GM10248 (cell line): ENCODE results near the gene CEP70.
"Not testable (repeated sequence)": the region's sequence is repeated elsewhere in the genome, so short reads cannot be mapped to it uniquely, and the experiment has no call there.

Source experiments
- CTCF ChIA-PET: fragments of 300-600 bp; sonication (Branson Sonifier 250); formaldehyde crosslinking; extraction: SDS; loops from one replicate; lab custom pipeline; 2021; ENCODE audit warnings: antibody characterized with exemption; lab: Yijun Ruan, JAX
- POLR2A ChIA-PET: fragments of 350-650 bp; sonication (Branson Sonifier 250); formaldehyde crosslinking; extraction: SDS; loops from one replicate; lab custom pipeline; 2020; ENCODE audit warnings: antibody characterized with exemption; lab: Yijun Ruan, JAX
- DNase-seq: peaks from one replicate; pipeline ENCODE4 v3.0.0; 2012; ENCODE audit errors: extremely low spot score
- TF ChIP-seq, protein P1 (sequence below): IDR thresholded peaks from 2 replicates; pipeline ENCODE4 v1.5.1; 2012; ENCODE audit warnings: mild to moderate bottlenecking, low read depth; ENCODE audit errors: extremely low read depth, missing control alignments, control extremely low read depth

Gene CEP70

DNA sequence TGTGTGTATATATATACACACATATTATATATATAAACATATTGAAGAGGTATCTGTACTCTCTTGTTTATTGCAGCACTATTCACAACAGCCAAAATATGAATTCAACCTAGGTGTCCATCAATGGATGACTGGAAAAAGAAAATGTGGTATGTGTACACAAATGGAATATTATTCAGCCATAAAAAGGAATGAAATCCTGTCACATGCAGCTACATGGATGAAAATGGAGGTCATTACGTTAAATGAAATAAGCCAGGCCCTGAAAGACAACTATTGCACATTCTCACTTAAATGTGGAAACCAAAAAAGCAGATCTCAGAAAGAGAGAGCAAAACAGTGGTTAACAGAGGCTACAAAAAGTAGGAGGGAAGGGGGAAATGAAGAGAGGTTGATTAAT lies 49.5 kb downstream of the CEP70 start:
- ChIA-PET POLR2A (no interaction called here), CTCF (no interaction called here)
- DNase-seq, result no peak
- TF ChIP-seq, protein P1, sequence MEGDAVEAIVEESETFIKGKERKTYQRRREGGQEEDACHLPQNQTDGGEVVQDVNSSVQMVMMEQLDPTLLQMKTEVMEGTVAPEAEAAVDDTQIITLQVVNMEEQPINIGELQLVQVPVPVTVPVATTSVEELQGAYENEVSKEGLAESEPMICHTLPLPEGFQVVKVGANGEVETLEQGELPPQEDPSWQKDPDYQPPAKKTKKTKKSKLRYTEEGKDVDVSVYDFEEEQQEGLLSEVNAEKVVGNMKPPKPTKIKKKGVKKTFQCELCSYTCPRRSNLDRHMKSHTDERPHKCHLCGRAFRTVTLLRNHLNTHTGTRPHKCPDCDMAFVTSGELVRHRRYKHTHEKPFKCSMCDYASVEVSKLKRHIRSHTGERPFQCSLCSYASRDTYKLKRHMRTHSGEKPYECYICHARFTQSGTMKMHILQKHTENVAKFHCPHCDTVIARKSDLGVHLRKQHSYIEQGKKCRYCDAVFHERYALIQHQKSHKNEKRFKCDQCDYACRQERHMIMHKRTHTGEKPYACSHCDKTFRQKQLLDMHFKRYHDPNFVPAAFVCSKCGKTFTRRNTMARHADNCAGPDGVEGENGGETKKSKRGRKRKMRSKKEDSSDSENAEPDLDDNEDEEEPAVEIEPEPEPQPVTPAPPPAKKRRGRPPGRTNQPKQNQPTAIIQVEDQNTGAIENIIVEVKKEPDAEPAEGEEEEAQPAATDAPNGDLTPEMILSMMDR, result no peak

DNA sequence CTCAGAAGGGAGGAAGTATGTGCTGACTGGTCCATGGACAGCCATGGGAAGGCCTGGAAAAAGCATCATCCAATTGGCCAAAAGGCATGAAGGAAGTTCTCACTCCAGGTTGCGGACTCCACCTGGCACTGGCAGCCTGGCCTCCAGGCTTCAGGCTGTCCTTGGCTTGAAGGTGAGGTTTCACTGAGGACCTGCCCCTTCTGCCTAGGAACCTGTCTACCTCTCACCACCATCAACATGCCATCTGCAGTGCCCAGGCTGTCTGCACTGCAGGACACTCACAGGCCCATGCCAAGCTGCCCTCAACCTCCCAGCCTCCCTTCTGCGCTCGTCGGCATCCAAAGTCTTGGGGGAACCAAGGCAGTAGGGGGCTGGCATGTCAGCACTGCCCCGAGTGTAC lies 51.1 kb downstream of the CEP70 start:
- DNase-seq, result no peak
- TF ChIP-seq, protein P1, result no peak
- ChIA-PET CTCF (no interaction called here), POLR2A (no interaction called here)

DNA sequence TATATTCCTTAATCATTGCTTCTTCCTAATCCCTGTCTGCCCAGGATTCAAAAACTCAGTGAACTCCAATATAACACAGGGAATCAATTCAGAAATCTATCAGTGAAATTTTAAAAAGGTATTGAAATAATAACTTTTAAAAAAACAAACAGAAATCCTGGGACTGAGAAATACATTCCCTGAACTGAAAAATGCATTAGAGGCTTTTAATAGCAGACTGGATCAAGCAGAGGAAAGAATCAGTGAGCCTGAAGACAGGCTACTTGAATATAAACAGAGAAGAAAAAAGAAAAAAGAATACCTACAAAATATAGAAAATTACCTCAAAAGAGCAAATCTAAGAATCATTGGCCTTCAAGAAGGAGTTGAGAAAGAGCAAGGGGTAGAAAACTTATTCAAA lies 54.7 kb downstream of the CEP70 start:
- CTCF ChIA-PET, result interaction anchor here (1.8 kb wide), 1 partner anchor 376 kb away, joined by 4 read pairs; no protein-coding TSS in a partner anchor
- DNase-seq, result no peak

GRCh38 chr3:138521445-138521844 lies 72.6 kb downstream of the CEP70 start:
- POLR2A ChIA-PET, CTCF ChIA-PET, DNase-seq: not testable (repeated sequence)

More for the DNA sequence above, 54.7 kb downstream of the CEP70 start:
- TF ChIP-seq, protein P1, result no peak
- POLR2A ChIA-PET, result no interaction called here

DNA sequence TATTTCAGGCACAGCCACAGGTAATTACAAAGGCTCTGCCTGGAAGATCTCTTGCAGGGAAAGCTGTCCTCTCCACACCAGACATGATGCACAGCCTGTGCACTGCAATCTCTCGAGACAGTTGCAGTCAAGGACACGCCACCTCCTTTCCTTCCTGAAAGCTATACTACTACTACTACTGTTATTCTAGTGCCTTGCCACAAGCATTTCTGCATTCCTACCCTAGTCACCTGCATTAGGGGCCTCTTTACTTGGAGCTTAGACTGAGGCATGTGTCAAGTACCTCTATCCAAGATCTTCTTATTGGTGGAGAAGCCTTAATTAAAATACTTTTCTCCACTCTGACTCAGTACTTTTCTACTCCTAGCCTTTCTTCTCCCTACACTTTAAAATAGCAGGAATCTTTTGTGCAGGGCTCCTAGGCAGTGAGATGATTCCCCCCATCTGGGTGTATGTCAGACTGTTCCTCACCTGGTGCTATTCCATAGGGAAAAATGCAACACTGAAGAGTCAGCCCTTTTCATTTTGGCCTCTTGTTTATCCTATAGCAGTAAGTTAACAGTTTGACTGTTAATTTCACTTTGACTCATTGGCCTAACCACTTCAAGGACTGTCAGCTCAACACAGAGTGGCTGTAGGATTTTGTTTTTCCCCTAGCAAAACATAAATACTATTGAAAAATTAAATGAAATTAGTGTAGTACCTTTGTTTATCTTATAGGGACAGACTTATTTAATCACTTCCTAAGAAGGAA lies 80.8 kb downstream of the CEP70 start:
- TF ChIP-seq, protein P1, result no peak
- DNase-seq, result peak; percentile 47
- ChIA-PET CTCF (interaction anchor here (1.2 to 2.1 kb wide), 2 partner anchors 13 to 423 kb away, joined by 4 to 7 read pairs; no protein-coding TSS in a partner anchor), POLR2A (no interaction called here)

- CTCF ChIA-PET, result interaction anchor here (1.2 to 2.1 kb wide), 2 partner anchors 15 to 424 kb away, joined by 4 to 7 read pairs; no protein-coding TSS in a partner anchor
- TF ChIP-seq, protein P1, result no peak
- no peak for DNase-seq
- POLR2A ChIA-PET, result no interaction called here
These were observed 82.1 kb downstream of the CEP70 start for GRCh38 chr3:138511945-138512344.

GRCh38 chr3:138509586-138509985 lies 84.5 kb downstream of the CEP70 start:
- ChIA-PET CTCF (no interaction called here), POLR2A (no interaction called here)
- TF ChIP-seq, protein P1, result no peak
- no peak for DNase-seq
